Measurements from ENCODE around the gene PHF8. TPM values are rescaled to one million over a fixed set of nuclear protein-coding genes. Genes with fewer than 3 reads are reported as not detected.

PHF8 gene
- total and polyA plus RNA-seq, 9 of the 15 experiments (the other 6 are each of a cell fraction or from before 2014, with no cell fraction given): 2.5 to 25.7 (median 12.1) TPM

DNA sequence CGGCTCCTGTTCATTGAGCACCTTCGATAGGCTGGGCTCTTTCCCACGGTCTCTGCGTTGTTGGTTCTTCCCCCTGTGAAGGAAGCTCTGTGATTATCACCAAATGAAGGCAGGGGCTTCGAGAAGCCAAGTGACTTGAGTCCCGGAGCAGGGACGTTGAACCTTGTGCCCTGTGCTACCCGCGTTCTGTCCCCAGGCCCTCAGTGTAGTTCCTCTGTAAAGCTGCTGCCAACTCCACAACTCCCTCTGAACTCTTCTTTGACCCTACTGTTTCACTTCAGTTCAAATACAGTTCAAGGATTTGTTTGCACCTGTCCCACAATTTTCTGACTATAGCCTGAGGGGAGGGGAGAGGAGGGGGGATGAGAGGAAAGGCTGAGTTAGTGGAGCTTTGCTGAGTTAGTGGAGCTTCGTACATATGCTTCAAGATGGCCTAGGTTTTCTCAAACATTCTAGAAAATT, 635 bp upstream of the PHF8 start:
- Histone ChIP-seq H3K9ac (ENCODE audit: insufficient read depth in 1 of 2, low read depth in 2 of 2, low read length in 2 of 2) (peak overlapping the region; percentile 86 to 97), H3K79me2 (ENCODE audit: control insufficient read depth, insufficient read depth, low read length) (peaks cover 13% of the 10 kb centered on the region), H3K27me3 (ENCODE audit: control insufficient read depth in 2 of 2, insufficient read depth in 2 of 2, low read length in 2 of 2) (no peaks in the 10 kb centered on the region), H3K9me1 (ENCODE audit: control insufficient read depth, insufficient read depth, low read length) (no peaks in the 10 kb centered on the region), H2AFZ (ENCODE audit: low read depth, low read length) (peak overlapping the region; percentile 93), H3K36me3 (ENCODE audit: control insufficient read depth, insufficient read depth, low read length) (peaks cover 15% of the 10 kb centered on the region; the same call in 1 of the 3 replicates), H3K4me2 (ENCODE audit: insufficient read depth, low read length) (peak overlapping the region; percentile 84), H3K9me3 (replicated peaks; ENCODE audit: control insufficient read depth, insufficient read depth, low read depth, low read length) (no peaks in the 10 kb centered on the region), H3K4me1 (replicated peaks in 1 of 2; ENCODE audit: control insufficient read depth in 2 of 2, insufficient read depth in 2 of 2, low read length in 2 of 2) (peaks cover 0 to 10% of the 10 kb centered on the region in 2 experiments; a peak in 3 of 5 replicates), H4K20me1 (replicated peaks; ENCODE audit: control insufficient read depth, insufficient read depth, low read length) (no peaks in the 10 kb centered on the region), H3K4me3 (peak overlapping the region; percentile 81), H3K27ac (ENCODE audit: extremely low read depth, low read depth, low read length) (peak overlapping the region; percentile 89)
- no peak for ATAC-seq
- 7% methylated on average over 10 of the region's 10 CpGs for WGBS (ENCODE audit: insufficient coverage, low coverage, missing lambda C conversion rate)
- in situ Hi-C loops (cut with MboI) (no loop called here), intact Hi-C loops (cut with micrococcal nuclease) (loop anchor here (10.0 kb wide), 2 partner anchors 360 to 590 kb away; partner anchors contain the start of gene HUWE1)
- TSS peak; percentile 79 for BruUV-seq (replicated peaks)
- POLR2A ChIA-PET: interaction anchor here (0.6 to 1.6 kb wide), 5 partner anchors 8 to 693 kb away, joined by 3 to 5 read pairs (median 4); no protein-coding TSS in a partner anchor
- DNase-seq (ENCODE audit: extremely low read depth in 1 of 4, low spot score in 3 of 4): no peak
- CTCF ChIA-PET (ENCODE audit: low intra/inter-chr PET ratio): no interaction called here
- FAIRE-seq: no peak
- TF ChIP-seq RB1 (IDR thresholded peaks at IDR 0.05; ENCODE audit: low read depth) (0 out of 2 replicates have a peak, but pooled peaks have one; percentile 19), POLR2B (IDR thresholded peaks at IDR 0.05; ENCODE audit: low read depth, partially characterized antibody) (peak; percentile 23), HDAC2 (IDR thresholded peaks at IDR 0.05) (no peak), NR2C2 (CRISPR knock-in tag; IDR thresholded peaks at IDR 0.05) (0 out of 2 replicates have a peak, but pooled peaks have one; percentile 13), NR2C2 (tag; IDR thresholded peaks at IDR 0.05) (no peak), L3MBTL2 (IDR thresholded peaks at IDR 0.05) (peak; percentile 20; the same call in 1 of the 2 replicates)
- TF ChIP-seq, protein P1, sequence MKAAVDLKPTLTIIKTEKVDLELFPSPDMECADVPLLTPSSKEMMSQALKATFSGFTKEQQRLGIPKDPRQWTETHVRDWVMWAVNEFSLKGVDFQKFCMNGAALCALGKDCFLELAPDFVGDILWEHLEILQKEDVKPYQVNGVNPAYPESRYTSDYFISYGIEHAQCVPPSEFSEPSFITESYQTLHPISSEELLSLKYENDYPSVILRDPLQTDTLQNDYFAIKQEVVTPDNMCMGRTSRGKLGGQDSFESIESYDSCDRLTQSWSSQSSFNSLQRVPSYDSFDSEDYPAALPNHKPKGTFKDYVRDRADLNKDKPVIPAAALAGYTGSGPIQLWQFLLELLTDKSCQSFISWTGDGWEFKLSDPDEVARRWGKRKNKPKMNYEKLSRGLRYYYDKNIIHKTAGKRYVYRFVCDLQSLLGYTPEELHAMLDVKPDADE (conservative IDR thresholded peaks at IDR 0.05; ENCODE audit: control insufficient read depth, low read depth, low read length): no peak
- TF ChIP-seq, protein P2, sequence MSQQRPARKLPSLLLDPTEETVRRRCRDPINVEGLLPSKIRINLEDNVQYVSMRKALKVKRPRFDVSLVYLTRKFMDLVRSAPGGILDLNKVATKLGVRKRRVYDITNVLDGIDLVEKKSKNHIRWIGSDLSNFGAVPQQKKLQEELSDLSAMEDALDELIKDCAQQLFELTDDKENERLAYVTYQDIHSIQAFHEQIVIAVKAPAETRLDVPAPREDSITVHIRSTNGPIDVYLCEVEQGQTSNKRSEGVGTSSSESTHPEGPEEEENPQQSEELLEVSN (IDR thresholded peaks at IDR 0.05; ENCODE audit: borderline replicate concordance in 1 of 2, extremely low read depth in 1 of 2, insufficient read depth in 1 of 2, insufficient read length in 1 of 2, low read depth in 1 of 2, low read length in 1 of 2, poor library complexity in 1 of 2, severe bottlenecking in 1 of 2): peak in 1 of 2 experiments; percentile 8

All from K562 (cell line).